Right renal cortex interstitium (tissue), 3 donors: ENCODE measurements around the gene CX3CL1. TPM values are rescaled to one million over a fixed set of nuclear protein-coding genes. Genes with fewer than 3 reads are reported as not detected.
"Not testable (repeated sequence)": the region's sequence is repeated elsewhere in the genome, so short reads cannot be mapped to it uniquely, and the experiment has no call there.

Source experiments
- DNase-seq, 3 donors: peaks; one replicate each; pipeline ENCODE4 v3.0.0-alpha.2; 2013; ENCODE audit warnings: low read depth in 3 of 3, low spot score in 2 of 3
- polyA plus RNA-seq, 3 donors: library from polyadenylated mRNA; unstranded; fragments of 120-200 nt; gene quantifications; one replicate each; pipeline ENCODE4 v1.2.1, GENCODE V29; 2013; ENCODE audit not compliant: insufficient read length in 3 of 3

The CX3CL1 gene
- 10 to 100 TPM; 25.7 to 34.3 (median 30.1) TPM for polyA plus RNA-seq

DNA sequence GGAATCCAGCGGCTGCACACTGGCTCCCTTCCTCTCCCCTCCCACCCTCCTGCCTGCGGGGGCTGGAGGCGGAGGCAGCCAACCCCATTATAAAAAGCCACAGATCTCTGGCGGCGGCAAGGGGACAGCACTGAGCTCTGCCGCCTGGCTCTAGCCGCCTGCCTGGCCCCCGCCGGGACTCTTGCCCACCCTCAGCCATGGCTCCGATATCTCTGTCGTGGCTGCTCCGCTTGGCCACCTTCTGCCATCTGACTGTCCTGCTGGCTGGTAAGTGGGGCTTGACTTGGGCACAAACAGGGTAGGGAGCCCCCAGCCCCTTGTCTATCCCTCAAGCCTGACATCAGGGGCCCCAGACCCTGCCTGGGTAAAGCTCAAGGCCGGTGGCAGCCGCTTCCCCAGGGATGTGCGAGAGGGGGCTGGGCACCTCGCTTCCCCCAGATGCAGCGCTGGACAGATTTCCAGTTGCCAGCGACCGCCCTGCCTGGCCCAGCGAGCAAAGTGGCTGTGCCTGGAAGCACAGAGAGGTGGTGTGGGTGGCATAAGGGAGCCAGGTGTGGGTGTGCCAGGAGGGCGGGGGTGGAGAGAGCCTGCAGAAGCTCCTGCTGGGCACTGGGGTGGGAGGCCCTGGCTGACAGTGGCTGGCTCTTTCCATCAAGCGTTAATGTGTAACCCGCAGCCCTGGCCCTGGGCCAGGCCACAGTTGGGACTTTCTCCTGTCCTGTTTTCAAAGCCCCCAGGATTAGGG, at the start of gene CX3CL1:
CX3CL1 (plus strand) TSS at position 119 of the 745 bp plus-strand sequence; CDS start at position 198, 79 bp downstream.
- DNase-seq: peak; percentile 65 to 78 (median 73)

DNA sequence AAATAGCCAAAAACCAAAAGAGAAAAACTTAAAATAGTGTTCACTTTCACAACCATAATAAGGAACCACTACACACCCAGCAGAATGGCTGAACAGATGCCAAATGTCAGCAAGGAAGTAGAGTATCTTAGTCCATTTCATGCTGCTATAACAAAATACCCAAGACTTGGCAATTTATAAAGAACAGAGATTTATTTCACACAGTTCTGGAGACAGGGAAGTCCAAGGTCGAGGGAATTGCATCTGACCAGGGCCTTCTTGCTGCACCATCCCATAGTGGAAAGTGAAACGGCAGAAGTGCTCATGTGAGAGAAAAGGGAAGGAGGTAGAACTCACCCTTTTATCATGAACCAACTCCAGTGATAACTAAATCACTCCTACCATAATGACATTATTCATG, 47.5 kb upstream of the CX3CL1 start:
- DNase-seq: no peak

DNA sequence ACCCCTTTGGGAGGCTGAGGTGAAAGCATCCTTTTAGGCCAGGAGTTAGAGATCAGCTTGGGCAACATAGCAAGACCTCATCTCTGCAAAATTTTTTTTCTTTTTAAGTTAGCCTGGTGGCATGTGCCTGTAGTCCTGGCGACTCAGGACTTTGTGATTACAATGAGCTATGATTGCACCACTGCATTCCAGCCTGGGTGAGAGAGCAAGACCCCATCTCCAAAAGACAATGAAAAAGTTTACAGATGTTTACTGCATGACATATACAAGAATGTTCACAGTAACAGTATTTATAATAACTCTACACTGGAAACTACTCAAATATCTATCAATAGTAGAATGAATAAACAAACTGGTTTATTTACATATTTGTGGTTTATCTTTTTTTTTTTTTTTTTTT, 46.8 kb upstream of the CX3CL1 start:
- DNase-seq: no peak

DNA sequence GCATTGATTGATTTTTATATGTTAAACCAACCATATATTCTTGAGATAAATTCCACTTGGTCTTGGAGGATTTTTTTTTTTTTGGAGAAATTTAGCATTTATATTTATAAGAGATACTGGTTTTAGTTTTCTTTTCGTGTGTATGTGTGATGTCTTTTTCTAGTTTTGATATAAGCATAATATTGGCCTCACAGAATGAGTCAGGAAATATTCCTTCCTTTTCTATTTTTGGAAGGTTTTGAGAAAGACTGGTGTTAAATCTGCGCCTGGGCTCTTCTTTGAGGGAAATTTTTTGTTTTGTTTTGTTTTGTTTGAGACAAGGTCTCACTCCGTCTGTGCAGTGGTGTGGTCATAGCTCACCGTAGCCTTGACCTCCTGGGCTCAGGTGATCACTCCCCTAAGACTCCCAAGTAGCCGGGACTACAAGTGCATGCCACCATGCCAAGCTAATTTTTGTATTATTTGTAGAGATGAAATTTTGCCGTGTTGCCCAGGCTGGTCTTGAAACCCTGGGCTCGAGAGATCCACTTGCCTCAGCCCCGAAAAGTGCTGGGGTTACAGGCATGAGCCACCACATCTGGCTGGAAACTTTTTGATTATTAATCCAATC, 42.5 kb upstream of the CX3CL1 start:
- no peak for DNase-seq

DNA sequence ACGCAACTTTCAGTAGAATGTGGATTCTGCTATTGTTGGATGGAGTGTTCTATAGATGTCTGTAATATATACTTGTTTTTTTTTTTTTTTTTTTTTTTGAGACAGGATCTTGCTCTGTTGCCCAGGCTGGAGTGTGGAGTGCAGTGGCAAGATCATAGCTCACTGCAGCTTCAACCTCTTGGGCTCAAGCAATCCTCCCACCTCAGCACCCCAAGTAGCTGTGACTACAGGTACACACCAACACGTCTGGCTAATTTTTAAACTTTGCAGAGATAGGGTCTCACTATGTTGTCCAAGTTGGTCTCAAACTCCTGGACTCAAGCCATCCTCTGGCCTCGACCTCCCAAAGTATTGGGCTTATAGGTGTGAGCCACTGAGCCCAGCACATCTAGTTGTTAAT, 40.9 kb upstream of the CX3CL1 start:
- no peak for DNase-seq

DNA sequence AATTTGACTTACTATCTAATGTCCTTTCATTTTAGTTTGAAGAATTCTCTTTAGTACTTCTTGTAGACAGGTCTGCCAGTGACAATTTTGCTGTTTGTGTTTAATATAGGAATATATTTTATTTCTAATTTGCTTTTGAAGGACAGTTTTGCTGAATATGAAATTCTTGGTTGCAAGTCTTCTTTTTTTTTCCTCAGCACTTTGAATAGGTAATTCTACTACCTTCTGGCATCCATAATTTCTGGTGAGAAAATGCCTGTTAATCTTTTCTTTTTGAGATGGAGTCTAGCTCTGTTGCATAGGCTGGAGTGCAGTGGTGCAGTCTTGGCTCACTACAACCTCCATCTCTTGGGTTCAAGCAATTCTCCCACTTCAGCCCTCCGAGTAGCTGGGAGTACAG, 38.9 kb upstream of the CX3CL1 start:
- no peak for DNase-seq

DNA sequence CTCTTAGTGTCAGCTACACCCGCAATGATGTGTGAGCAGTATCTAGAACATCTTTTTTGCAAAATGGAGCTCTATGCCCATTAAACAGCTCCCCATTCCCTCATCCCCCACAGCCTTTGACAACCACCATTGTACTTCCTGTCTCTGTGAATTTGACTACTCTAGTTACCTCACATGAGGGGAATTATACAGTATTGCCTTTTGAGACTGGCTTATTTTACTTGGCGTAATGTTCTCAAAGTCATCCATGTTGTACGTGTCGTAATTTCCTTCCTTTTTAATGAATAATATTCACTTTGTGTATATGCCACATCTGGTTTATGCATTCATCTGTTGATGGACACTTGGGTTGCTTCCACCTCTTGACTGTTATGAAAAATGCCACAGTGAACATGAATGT, 36.9 kb upstream of the CX3CL1 start:
- DNase-seq: no peak

DNA sequence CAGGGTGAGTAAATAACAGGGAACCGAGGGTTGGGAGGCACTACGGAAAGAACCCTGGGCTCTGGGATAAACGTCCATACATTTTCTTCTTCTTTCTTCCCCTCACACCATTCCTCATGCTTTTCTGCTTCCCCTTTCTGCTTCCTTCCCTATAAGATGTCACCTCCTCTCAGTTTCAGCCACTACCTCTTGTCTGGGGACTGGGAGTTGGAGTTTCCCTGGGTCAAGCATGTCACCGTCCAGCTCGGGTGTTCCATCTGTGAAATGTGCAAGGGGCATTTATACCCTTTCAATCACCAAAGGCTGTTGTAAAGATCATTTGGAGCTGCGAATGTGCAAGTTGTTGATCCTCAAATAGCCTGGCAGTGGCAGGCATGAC, 31.2 kb upstream of the CX3CL1 start:
- DNase-seq: no peak

DNA sequence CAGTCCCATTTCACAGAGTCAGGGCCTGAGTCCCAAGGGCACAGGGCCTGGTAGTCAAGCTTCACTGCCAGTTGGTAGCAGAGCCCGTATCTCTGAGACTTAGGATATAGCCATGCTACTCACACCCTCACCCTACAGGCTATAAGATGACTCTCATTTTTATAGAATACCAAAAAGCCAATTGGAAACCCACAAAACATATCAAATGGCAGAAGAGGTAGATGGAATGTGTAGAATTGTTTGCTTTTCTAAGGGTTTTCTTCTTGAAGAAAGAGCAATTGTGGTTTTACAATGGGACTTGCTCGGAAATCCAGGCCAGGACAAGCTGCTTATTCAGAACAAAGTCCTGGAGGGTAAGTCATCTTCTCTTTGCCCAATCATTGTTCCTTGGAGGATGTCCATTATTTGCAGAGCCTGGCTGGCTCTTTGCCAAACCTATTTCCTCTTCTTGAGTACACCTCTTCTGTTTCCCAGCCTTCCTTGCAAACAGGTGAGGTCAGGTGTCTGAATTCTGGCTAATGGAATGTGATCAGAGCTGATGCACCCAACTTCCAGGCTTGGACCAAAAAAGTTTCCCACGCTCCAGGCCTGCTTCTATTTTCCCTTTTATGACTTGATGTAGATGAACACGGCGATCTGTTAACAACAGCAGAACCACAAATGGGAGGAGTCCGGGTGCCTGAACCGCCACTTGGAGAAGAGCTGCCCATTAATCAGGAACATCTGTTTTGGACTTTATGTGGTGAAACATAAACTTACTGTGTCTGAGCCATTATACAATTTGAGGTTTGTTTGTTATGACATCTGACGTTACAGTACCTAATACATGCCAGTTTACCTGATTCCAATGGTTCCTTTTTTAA, 30.6 kb upstream of the CX3CL1 start:
- no peak for DNase-seq

DNA sequence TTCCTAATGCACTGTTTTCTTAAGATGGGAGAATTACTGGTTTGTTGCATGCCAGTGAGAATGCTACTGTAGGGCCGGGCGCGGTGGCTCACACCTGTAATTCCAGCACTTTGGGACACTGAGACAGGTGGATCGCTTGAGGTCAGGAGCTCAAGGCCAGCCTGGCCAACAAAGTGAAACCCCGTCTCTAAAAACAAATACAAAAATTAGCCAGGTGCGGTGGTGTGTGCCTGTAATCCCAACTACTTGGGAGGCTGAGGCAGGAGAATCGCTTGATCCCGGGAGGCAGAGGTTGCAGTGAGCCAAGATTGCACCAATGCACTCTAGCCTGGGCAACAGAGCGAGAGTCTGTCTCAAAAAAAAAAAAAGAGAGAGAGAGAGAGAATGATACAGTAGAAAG, 29.7 kb upstream of the CX3CL1 start:
- not testable (repeated sequence) for DNase-seq

DNA sequence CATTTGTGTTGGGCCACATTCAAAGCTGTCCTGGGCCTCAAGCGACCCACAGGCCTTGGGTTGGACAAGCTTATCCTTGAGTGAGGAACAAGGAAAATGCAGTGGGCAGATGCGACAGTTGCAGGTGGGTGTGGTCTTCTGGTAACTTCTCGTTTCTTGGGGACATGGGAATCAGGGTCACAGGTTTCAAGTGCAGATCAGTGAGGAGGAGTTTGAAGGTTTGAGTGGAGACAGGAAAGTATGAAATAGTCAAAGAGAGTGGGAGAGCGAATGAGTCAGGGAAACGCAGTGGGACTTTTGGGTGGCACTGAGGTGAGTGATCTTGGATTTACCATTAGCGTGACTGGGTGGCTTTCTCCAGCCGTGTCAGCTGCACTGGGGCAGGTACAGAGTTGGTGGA, 29.1 kb upstream of the CX3CL1 start:
- no peak for DNase-seq

DNA sequence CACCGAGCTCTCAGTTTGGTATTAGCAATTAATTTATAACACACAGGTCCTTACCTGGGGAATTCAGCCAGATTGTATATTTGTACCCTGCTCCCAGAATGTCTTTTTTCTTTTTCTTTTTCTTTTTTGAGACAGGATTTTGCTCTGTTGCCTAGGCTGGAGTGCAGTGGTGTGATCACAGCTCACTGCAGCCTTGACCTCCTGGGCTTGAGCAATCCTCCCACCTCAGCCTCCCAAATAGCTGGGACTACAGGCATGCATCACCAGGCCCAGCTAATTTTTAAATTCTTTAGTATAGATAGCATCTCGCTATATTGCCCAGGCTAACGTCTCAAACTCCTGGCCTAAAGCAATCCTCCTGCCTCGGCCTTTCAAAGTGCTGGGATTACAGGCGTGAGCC, 28.2 kb upstream of the CX3CL1 start:
- DNase-seq: not testable (repeated sequence)

DNA sequence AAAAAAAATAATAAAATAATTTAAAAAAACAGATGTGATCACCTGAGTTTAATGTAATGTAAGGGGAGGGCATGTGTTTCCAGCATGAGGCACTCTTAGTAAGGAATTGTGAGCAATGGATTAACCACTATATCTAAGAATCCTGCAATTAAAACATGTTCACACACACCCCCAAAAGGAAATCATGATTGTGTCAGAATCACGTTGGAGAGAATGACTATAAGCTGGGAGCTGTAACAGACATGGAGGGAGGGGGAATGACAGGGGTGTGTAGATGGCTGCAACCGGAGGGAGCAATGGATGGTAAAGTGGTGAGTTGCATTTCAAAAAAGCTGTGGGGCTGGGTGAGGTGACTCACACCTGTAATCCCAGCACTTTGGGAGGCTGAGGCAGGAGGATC, 27.3 kb upstream of the CX3CL1 start:
- no peak for DNase-seq

DNA sequence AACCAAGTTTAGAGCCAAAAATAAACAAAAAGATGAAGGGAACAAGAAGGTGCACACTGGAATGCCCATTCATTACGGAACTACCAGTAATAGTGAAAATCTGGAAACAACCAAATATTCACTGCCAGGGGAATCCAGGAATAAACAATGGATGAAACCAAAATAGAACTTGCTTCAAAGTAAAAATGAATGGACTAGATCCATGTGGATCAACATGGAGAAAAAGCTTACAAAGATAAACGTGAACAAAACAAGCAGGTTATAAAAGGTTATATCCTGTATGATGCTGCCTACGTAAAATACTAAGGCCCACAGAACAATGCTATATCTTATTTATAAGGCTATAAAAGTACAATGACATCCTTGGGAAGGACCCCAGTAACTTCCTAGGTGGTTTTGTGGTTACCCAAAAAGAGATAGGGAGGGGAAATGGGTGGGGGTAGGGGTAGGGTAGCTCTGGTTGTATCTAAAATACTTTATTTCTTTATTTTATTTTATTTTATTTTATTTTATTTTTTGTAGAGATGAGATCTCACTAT, 26.6 kb upstream of the CX3CL1 start:
- DNase-seq: no peak

DNA sequence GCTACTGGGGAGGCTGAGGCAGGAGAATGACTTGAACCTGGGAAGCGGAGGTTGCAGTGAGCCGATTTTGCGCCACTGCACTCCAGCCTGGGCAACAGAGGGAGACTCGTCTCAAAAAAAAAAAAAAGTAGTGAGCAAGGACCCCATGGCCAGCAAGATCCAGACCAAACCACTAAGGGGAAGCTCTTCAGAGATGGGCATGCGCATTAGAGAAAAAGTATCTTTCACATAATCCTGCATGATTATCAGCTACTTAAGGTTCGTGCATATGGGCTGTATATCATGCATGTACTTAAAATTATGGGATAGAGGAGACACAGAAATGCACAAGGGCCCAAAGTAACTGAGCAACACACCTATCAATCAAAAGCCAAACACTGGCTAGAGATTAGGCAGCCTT, 24.4 kb upstream of the CX3CL1 start:
- no peak for DNase-seq

DNA sequence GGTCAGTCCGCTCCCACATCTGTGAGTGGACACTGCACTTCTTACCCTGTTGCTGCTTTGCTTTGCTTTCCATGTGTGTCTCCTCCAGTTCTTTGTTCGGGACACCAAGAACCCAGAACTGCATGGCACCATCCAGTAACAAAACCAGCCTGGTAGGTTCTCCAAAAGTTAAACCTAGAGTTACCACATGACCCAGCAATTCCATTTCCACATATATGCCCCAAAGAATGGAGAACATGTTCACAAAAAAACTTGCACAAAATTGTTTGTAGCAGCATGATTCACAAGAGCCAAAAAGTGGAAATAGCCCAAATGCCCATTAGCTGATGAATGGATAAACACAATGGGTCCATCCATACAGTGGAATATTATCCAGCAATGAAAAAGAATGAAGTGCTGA, 24.0 kb upstream of the CX3CL1 start:
- no peak for DNase-seq

DNA sequence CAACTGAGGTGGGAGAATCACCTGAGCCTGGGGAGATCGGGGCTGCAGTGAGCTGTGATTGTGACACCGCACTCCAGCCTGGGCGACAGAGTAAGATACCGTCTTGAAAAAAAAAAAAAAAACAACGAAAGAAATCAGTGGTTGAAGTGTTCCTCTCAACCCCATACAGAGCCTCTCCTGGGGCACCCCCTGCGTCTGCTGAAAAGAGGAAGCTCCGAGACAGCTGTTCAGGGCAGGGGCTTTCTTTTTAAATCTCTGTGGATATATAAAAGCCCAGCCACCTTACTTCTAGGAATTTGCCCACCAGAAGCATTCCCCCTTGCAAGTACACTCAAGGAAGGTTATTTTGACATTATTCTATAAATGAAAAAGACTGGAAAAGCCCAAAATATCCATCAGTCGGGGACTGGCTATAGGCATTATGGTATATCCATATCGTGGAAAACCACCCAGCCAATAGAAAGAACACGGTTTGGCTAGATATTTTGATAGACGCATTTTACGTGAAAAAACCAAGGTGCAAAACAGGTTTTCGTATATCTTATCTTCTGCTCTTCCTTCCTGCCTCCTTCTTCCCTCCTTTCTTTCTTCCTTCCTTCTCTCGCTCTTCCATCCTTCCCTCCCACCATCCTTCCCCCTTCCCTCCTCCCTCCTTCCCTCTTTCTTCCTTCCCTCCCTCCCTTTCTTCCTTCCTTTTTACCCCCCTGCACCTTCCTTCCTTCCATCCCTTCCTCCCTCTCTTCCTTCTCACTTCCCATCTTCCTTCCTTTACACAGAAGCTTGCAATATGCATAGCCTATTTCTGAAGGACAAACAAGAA, 22.9 kb upstream of the CX3CL1 start:
- DNase-seq: no peak

DNA sequence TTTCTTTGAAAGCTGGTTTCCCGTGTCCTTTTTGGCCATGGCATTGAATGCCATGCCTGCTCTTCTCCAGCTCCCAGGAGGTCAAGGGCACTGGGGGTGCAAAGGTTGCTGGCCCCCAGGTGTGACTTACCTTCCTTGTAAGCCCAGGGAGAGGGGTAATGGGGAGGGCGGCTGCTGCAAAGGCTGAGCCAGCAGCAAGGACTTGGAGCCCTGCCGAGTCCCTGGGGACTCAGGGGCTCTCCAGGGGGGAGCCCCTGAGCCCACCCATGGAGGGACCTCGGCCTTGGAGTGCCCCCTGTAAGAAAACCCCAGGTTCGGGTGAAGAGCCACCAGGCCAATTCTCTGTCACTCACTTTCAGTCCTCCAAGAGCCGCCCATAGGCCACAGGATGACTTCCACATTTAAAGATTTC, 19.6 kb upstream of the CX3CL1 start:
- no peak for DNase-seq

DNA sequence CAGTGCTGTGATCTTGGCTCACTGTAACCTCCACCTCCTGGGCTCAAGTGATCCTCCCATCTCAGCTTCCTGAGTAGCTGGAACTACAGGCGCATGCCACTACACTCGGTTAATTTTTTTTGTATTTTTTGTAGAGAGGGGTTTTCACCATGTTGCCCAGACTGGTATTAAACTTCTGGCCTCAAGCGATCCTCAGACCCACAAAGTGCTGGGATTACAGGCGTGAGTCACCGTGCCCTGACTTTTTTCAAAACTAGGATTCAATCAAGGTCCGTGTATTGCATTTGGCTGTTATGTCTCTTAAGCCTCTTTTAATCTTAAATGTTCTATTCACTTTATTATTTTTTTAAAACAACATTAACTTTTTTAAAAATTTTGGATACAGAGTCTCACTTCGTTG, 18.0 kb upstream of the CX3CL1 start:
- no peak for DNase-seq

DNA sequence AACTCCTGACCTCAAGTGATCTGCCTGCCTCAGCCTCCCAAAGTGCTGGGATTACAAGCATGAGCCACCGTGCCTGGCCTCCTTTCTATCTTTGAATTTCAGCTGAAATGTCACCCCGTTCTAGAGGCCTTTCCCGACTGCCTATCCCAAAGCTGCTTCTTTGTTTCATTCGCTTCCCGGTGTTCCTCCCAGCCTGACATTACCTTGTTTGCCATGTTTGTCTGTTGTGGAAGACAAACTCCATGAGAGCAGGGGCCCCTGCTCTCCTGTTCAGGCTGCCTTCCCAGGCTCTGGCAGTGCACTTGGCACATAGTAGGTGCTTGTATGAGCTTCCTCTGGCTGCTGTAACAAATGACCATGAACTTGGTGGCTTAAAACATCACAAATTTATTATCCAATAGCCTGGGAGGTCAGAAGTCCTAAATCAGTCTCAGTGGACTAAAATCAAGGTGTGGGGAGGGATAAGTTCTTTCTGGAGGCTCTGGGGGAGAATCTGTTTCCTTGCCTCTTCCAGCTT, 16.3 kb upstream of the CX3CL1 start:
- DNase-seq: no peak
